K562 (cell line): ENCODE results near the gene CHI3L1.
A peak's percentile ranks its signal among the peaks of the same experiment; 100 is the strongest.

Experiments used
- FUS ChIP-seq: fragments of 200-400 bp; formaldehyde crosslinking; optimal IDR thresholded peaks from 2 replicates; pipeline ENCODE3; 2017; ENCODE audit warnings: low read depth, low read length
- KDM1A ChIP-seq, 2 experiments: fragments of 450-650 bp; IDR thresholded peaks; 2 replicates each; pipeline ENCODE4 v1.6.1; 2016; ENCODE audit warnings: mild to moderate bottlenecking in 2 of 2
- KLF1 ChIP-seq: fragments of 450-650 bp; IDR thresholded peaks from 2 replicates; pipeline ENCODE4 v1.6.1; 2016; ENCODE audit warnings: missing genetic modification characterization, missing compliant biosample characterization
- MAZ ChIP-seq, 2 experiments: fragments of 450-650 bp in 1 of 2; sonication (generic) in 1 of 2; formaldehyde crosslinking; IDR thresholded peaks in 1 of 2; conservative IDR thresholded peaks in 1 of 2; 2 replicates each; pipeline versions ENCODE4 v1.4.0 to v1.5.0; 2020; ENCODE audit warnings: mild to moderate bottlenecking in 1 of 2, missing genetic modification reagents in 1 of 2
- MCM7 ChIP-seq, 2 experiments: fragments of 450-650 bp; IDR thresholded peaks; 2 replicates each; pipeline ENCODE4 v1.6.1; 2016 to 2018
- MEIS2 ChIP-seq: fragments of 450-650 bp; IDR thresholded peaks from 2 replicates; pipeline ENCODE4 v1.6.1; 2014; ENCODE audit warnings: mild to moderate bottlenecking; ENCODE audit not compliant: partially characterized antibody
- NFATC3 ChIP-seq: fragments of 450-650 bp; IDR thresholded peaks from 2 replicates; pipeline ENCODE4 v1.6.1; 2017; ENCODE audit warnings: mild to moderate bottlenecking
- NR2C2 ChIP-seq, 2 experiments: fragments of 200-800 bp in 1 of 2; sonication (Bioruptor generic) in 1 of 2; sonication (generic) in 1 of 2; formaldehyde crosslinking in 1 of 2; IDR thresholded peaks; 2 replicates each; pipeline versions ENCODE4 v1.6.1 to v1.8.0; 2016 to 2022; ENCODE audit warnings: mild to moderate bottlenecking in 1 of 2, missing compliant biosample characterization in 1 of 2, missing genetic modification characterization in 1 of 2, missing genetic modification reagents in 1 of 2
- POLR2AphosphoS5 ChIP-seq: IDR thresholded peaks from 2 replicates; pipeline ENCODE4 v1.6.1; 2011; ENCODE audit warnings: mild to moderate bottlenecking, low read depth, low read length, moderate library complexity; ENCODE audit not compliant: control insufficient read depth, insufficient read depth
- TEAD2 ChIP-seq: fragments of 450-650 bp; IDR thresholded peaks from 2 replicates; pipeline ENCODE4 v1.6.1; 2016; ENCODE audit warnings: missing genetic modification characterization, control low read depth, missing compliant biosample characterization
- ZNF253 ChIP-seq: fragments of 250-450 bp; sonication (Bioruptor Pico); conservative IDR thresholded peaks from 2 replicates; pipeline ENCODE4 v1.6.1; 2021; ENCODE audit warnings: mild to moderate bottlenecking
- ZNF77 ChIP-seq: fragments of 250-450 bp; sonication (Bioruptor Pico); IDR thresholded peaks from 2 replicates; pipeline ENCODE4 v1.5.0; 2020
- TF ChIP-seq, protein P1 (sequence below), 2 experiments: fragments of 450-650 bp in 1 of 2; sonication (generic) in 1 of 2; formaldehyde crosslinking; conservative IDR thresholded peaks; 2 replicates each; pipeline versions ENCODE4 v1.4.0 to v1.8.1; 2020 to 2022; ENCODE audit warnings: mild to moderate bottlenecking in 1 of 2, missing genetic modification reagents in 1 of 2

DNA sequence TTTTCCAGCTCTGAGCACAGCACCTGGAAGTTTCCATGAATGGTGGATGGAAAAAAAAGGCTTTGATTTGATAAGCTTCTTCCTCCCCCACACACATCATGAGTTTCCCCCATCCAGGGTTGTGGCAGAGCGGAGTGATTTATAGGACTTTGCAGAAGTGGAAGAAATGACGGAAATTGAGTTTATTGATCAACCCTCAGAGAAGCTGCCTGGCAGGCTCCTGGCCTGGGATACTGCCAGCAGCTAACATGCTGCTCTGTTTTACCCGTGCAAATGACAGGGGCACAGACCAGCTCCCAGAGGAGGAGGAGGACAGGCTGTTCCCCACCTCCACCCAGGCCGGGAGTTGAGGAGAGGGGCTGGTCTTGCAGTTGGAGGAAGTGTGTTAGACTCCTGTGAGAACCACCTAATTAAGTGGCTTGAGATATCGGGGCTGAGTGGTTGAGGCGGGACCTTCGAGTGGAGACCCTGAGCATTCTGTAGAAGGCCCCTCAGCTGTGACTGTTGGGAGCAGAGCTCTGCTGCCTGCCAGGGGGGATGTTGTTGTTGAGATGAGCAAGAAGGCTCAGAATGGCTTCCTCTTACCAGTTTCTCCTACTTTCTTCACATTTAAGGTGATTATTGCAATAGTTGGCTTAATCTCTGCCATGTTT, 37.2 kb downstream of the CHI3L1 start:
- TF ChIP-seq MEIS2: peak; percentile 43
- TF ChIP-seq, protein P1, sequence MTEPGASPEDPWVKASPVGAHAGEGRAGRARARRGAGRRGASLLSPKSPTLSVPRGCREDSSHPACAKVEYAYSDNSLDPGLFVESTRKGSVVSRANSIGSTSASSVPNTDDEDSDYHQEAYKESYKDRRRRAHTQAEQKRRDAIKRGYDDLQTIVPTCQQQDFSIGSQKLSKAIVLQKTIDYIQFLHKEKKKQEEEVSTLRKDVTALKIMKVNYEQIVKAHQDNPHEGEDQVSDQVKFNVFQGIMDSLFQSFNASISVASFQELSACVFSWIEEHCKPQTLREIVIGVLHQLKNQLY (CRISPR knock-in tag; conservative IDR thresholded peaks at IDR 0.05): no peak
- no peak for TF ChIP-seq KLF1 (tag)
- no peak for TF ChIP-seq POLR2AphosphoS5
- no peak for TF ChIP-seq FUS
- no peak for TF ChIP-seq ZNF253 (CRISPR knock-in tag)
- no peak for TF ChIP-seq ZNF77 (CRISPR knock-in tag)
- TF ChIP-seq NFATC3: no peak
- TF ChIP-seq KDM1A (IDR thresholded peaks at IDR 0.05): no peak
- TF ChIP-seq NR2C2 (CRISPR knock-in tag; IDR thresholded peaks at IDR 0.05): no peak
- TF ChIP-seq NR2C2 (tag; IDR thresholded peaks at IDR 0.05): no peak
- TF ChIP-seq TEAD2 (tag): no peak
- TF ChIP-seq MCM7 (IDR thresholded peaks at IDR 0.05): no peak
- no peak for TF ChIP-seq MAZ (CRISPR knock-in tag; conservative IDR thresholded peaks at IDR 0.05 in 1 of 2, IDR thresholded peaks at IDR 0.05 in 1 of 2)
